ENCODE measurements around the gene MYRIP.
"Not testable (repeated sequence)": the region's sequence is repeated elsewhere in the genome, so short reads cannot be mapped to it uniquely, and the experiment has no call there.

The MYRIP gene

GRCh38 chr3:40129981-40130380 lies 320.6 kb downstream of the MYRIP start:
- no peak for DNase-seq (ENCODE audit: low read depth)

GRCh38 chr3:40130721-40131120 lies 321.3 kb downstream of the MYRIP start:
- no peak for DNase-seq (ENCODE audit: low read depth)

GRCh38 chr3:40133886-40134575 lies 324.6 kb downstream of the MYRIP start:
- DNase-seq (ENCODE audit: low read depth): not testable (repeated sequence)

- DNase-seq (ENCODE audit: low read depth): no peak
Observed at GRCh38 chr3:40137591-40138295, 328.3 kb downstream of the MYRIP start.

GRCh38 chr3:40143283-40144090 lies 334.1 kb downstream of the MYRIP start:
- no peak for DNase-seq (ENCODE audit: low read depth)

GRCh38 chr3:40148827-40149226 lies 339.4 kb downstream of the MYRIP start:
- no peak for DNase-seq (ENCODE audit: low read depth)

GRCh38 chr3:40152482-40153133 lies 343.2 kb downstream of the MYRIP start:
- DNase-seq (ENCODE audit: low read depth): no peak

- DNase-seq (ENCODE audit: low read depth): no peak
Observed at GRCh38 chr3:40160933-40161332, 351.5 kb downstream of the MYRIP start.

GRCh38 chr3:40162616-40163015 lies 353.2 kb downstream of the MYRIP start:
- no peak for DNase-seq (ENCODE audit: low read depth)

- DNase-seq (ENCODE audit: low read depth): no peak
Observed at GRCh38 chr3:40166997-40167396, 357.6 kb downstream of the MYRIP start.

- no peak for DNase-seq (ENCODE audit: low read depth)
Observed at GRCh38 chr3:40167958-40168357, 358.5 kb downstream of the MYRIP start.

GRCh38 chr3:40169983-40170382 lies 360.6 kb downstream of the MYRIP start:
- DNase-seq (ENCODE audit: low read depth): no peak

- no peak for DNase-seq (ENCODE audit: low read depth)
Observed at GRCh38 chr3:40170395-40170794, 361.0 kb downstream of the MYRIP start.

GRCh38 chr3:40172560-40172959 lies 363.2 kb downstream of the MYRIP start:
- DNase-seq (ENCODE audit: low read depth): no peak

GRCh38 chr3:40173227-40173721 lies 363.9 kb downstream of the MYRIP start:
- DNase-seq (ENCODE audit: low read depth): no peak

GRCh38 chr3:40178012-40178594 lies 368.7 kb downstream of the MYRIP start:
- DNase-seq (ENCODE audit: low read depth): no peak

GRCh38 chr3:40179016-40179415 lies 369.6 kb downstream of the MYRIP start:
- DNase-seq (ENCODE audit: low read depth): peak; percentile 42

- no peak for DNase-seq (ENCODE audit: low read depth)
Observed at GRCh38 chr3:40181182-40181581, 371.8 kb downstream of the MYRIP start.

- DNase-seq (ENCODE audit: low read depth): no peak
Observed at GRCh38 chr3:40185029-40185695, 375.8 kb downstream of the MYRIP start.

- DNase-seq (ENCODE audit: low read depth): no peak
Observed at GRCh38 chr3:40186508-40186907, 377.1 kb downstream of the MYRIP start.

GRCh38 chr3:40187945-40188344 lies 378.5 kb downstream of the MYRIP start:
- no peak for DNase-seq (ENCODE audit: low read depth)

Data from stimulated activated CD8-positive, alpha-beta memory T cell treated with anti-CD3 and anti-CD28 coated beads, Interleukin-4, amount 100 ng/mL, for 24 hours (primary cell).